ENCODE measurements around the gene NBPF6. TPM values are rescaled to one million over a fixed set of nuclear protein-coding genes. Genes with fewer than 3 reads are reported as not detected.
"Not testable (repeated sequence)": the region's sequence is repeated elsewhere in the genome, so short reads cannot be mapped to it uniquely, and the experiment has no call there.

NBPF6 gene
- total RNA-seq, 1 experiment from 2014 or later, result not detected

DNA sequence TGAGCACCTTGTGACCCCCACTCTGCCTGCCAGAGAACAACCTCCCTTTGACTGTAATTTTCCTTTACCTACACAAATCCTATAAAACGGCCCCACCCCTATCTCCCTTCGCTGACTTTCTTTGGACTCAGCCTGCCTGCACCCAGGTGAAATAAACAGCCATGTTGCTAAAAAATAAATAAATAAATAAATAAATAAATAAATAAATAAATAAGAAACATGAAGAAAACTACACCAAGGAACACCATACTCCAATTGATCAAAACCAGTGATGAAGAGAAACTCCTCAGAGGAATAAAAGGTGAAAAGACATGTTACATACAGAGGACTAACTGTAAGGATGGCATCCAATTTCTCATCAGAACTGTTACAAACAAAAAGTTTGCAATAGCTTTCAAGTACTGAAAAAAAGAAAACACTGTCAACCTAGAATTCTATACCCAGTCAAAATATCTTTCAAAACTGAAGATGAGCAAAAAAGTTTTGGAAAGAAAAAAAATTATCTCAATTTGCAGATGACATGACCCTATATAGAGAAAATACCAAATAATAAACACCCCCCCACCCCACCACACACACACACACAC is 28.4 kb downstream of the NBPF6 start:
- peaks cover 13% of the 10 kb centered on the region for H3K9me3 Mint-ChIP-seq (ENCODE audit: unreplicated experiment)
- POLR2A ChIA-PET, result no interaction called here
- no peak overlapping the region for H3K4me3 Mint-ChIP-seq (ENCODE audit: unreplicated experiment)
- H3K36me3 Mint-ChIP-seq (ENCODE audit: insufficient read depth, unreplicated experiment), result no peaks in the 10 kb centered on the region
- peaks cover 28% of the 10 kb centered on the region for H3K27me3 Mint-ChIP-seq (ENCODE audit: insufficient read depth, unreplicated experiment)
- no TSS peak for BruUV-seq (replicated peaks)
- H3K4me1 Mint-ChIP-seq (ENCODE audit: insufficient read depth, unreplicated experiment), result peaks cover 10% of the 10 kb centered on the region
- intact Hi-C loops (cut with micrococcal nuclease), result no loop called here
- DNase-seq (ENCODE audit: unreplicated experiment), result no peak
- CTCF ChIA-PET, result no interaction called here
- TF ChIP-seq, protein P1, sequence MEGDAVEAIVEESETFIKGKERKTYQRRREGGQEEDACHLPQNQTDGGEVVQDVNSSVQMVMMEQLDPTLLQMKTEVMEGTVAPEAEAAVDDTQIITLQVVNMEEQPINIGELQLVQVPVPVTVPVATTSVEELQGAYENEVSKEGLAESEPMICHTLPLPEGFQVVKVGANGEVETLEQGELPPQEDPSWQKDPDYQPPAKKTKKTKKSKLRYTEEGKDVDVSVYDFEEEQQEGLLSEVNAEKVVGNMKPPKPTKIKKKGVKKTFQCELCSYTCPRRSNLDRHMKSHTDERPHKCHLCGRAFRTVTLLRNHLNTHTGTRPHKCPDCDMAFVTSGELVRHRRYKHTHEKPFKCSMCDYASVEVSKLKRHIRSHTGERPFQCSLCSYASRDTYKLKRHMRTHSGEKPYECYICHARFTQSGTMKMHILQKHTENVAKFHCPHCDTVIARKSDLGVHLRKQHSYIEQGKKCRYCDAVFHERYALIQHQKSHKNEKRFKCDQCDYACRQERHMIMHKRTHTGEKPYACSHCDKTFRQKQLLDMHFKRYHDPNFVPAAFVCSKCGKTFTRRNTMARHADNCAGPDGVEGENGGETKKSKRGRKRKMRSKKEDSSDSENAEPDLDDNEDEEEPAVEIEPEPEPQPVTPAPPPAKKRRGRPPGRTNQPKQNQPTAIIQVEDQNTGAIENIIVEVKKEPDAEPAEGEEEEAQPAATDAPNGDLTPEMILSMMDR (IDR thresholded peaks at IDR 0.05; ENCODE audit: unreplicated experiment), result no peak
- H3K27ac Mint-ChIP-seq (ENCODE audit: low read depth, unreplicated experiment), result no peak overlapping the region

DNA sequence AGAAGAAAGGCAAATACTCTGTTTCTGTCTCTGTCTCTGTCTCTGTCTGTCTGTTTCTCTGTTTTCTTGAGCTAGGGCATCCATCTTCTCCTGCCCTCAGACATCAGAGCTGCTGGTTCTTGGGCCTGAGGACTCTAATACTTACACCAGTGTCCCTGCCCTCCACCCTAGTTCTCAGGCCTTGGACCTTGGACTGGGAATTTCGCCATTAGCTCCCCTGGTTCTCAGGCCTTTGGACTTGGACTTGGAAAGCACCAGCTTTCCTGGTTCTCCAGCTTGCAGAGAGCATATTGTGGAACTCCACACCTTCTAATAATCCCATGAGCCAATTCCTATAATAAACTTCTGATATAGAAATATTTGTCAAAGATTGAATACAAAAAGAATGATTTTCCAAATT is 32.6 kb downstream of the NBPF6 start:
- BruUV-seq (replicated peaks), result no TSS peak
- Mint-ChIP-seq H3K9me3 (ENCODE audit: unreplicated experiment) (peaks cover 13% of the 10 kb centered on the region), H3K4me3 (ENCODE audit: unreplicated experiment) (no peak overlapping the region), H3K4me1 (ENCODE audit: insufficient read depth, unreplicated experiment) (no peaks in the 10 kb centered on the region), H3K36me3 (ENCODE audit: insufficient read depth, unreplicated experiment) (no peaks in the 10 kb centered on the region), H3K27me3 (ENCODE audit: insufficient read depth, unreplicated experiment) (no peaks in the 10 kb centered on the region), H3K27ac (ENCODE audit: low read depth, unreplicated experiment) (no peak overlapping the region)
- intact Hi-C loops (cut with micrococcal nuclease), result no loop called here
- CTCF ChIA-PET, result interaction anchor here (0.6 kb wide), 2 partner anchors 23 to 1594 kb away, joined by 3 to 4 read pairs; no protein-coding TSS in a partner anchor
- TF ChIP-seq, protein P1 (IDR thresholded peaks at IDR 0.05; ENCODE audit: unreplicated experiment), result no peak
- POLR2A ChIA-PET, result no interaction called here
- DNase-seq (ENCODE audit: unreplicated experiment), result no peak

DNA sequence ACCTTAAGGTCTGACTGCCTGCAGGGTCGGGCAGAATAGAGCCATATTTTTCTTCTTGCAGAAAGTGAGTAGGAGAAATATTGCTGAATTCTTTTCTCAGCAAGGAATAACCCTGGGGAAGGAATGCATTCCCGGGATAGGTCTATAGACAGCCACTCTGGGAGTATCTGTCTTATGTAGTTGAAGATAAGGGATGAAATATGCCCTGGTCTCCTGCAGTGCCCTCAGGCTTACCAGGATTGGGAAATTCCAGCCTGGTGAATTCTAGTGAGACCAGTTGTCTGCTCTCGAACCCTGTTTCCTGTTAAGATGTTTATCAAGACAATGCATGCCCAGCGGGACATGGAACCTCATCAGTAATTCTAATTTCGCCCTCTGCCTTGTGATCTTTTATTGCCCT is 35.8 kb downstream of the NBPF6 start:
- H3K4me3 Mint-ChIP-seq (ENCODE audit: unreplicated experiment); BruUV-seq (replicated peaks); H3K36me3 Mint-ChIP-seq (ENCODE audit: insufficient read depth, unreplicated experiment); DNase-seq (ENCODE audit: unreplicated experiment); H3K27ac Mint-ChIP-seq (ENCODE audit: low read depth, unreplicated experiment); H3K4me1 Mint-ChIP-seq (ENCODE audit: insufficient read depth, unreplicated experiment); CTCF ChIA-PET; H3K9me3 Mint-ChIP-seq (ENCODE audit: unreplicated experiment); POLR2A ChIA-PET; intact Hi-C loops (cut with micrococcal nuclease); H3K27me3 Mint-ChIP-seq (ENCODE audit: insufficient read depth, unreplicated experiment): not testable (repeated sequence)

DNA sequence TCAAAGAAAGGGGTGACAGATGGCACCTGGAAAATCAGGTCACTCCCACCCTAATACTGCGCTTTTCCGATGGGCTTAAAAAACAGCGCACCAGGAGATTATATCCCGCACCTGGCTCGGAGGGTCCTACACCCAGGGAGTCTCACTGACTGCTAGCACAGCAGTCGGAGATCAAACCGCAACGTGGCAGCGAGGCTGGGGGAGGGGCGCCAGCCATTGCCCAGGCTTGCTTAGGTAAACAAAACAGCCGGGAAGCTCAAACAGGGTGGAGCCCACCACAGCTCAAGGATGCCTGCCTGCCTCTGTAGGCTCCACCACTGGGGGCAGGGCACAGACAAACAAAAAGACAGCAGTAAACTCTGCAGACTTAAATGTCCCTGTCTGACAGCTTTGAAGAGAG is 36.6 kb downstream of the NBPF6 start:
- H3K4me3 Mint-ChIP-seq (ENCODE audit: unreplicated experiment); BruUV-seq (replicated peaks); H3K27me3 Mint-ChIP-seq (ENCODE audit: insufficient read depth, unreplicated experiment); H3K4me1 Mint-ChIP-seq (ENCODE audit: insufficient read depth, unreplicated experiment); H3K27ac Mint-ChIP-seq (ENCODE audit: low read depth, unreplicated experiment); DNase-seq (ENCODE audit: unreplicated experiment); intact Hi-C loops (cut with micrococcal nuclease); H3K36me3 Mint-ChIP-seq (ENCODE audit: insufficient read depth, unreplicated experiment); POLR2A ChIA-PET; CTCF ChIA-PET; H3K9me3 Mint-ChIP-seq (ENCODE audit: unreplicated experiment): not testable (repeated sequence)

DNA sequence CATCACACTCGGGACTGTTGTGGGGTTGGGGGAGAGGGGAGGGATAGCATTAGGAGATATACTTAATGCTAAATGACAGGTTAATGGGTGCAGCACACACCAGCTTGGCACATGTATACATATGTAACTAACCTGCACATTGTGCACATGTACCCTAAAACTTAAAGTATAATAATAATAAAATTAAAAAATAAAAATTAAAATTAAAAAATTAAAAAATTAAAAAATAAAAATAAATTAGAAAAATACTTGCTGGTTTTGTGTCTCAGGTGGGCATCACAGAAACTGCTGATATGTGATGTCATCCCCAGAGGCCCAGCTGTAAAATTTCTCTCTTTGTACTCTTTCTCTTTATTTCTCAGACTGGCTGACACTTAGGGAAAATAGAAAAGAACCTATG is 44.9 kb downstream of the NBPF6 start:
- CTCF ChIA-PET; H3K27ac Mint-ChIP-seq (ENCODE audit: low read depth, unreplicated experiment); intact Hi-C loops (cut with micrococcal nuclease); H3K9me3 Mint-ChIP-seq (ENCODE audit: unreplicated experiment); DNase-seq (ENCODE audit: unreplicated experiment); H3K36me3 Mint-ChIP-seq (ENCODE audit: insufficient read depth, unreplicated experiment); H3K4me1 Mint-ChIP-seq (ENCODE audit: insufficient read depth, unreplicated experiment); BruUV-seq (replicated peaks); H3K27me3 Mint-ChIP-seq (ENCODE audit: insufficient read depth, unreplicated experiment); H3K4me3 Mint-ChIP-seq (ENCODE audit: unreplicated experiment); POLR2A ChIA-PET: not testable (repeated sequence)

DNA sequence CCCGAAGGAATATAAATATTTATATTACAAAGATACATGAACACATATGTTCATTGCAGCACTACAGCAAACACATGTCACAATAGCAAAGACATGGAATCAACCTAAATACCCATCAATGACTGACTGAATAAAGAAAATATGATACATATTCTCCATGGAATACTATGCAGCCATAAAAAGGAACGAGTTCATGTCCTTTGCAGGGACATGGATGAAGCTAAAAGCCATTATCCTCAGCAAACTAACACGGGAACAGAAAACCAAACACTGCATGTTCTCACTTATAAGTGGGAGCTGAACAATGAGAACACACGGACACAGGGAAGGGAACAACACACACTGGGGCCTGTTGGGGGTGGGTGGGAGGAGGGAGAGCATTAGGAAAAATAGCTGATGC is 46.7 kb downstream of the NBPF6 start:
- H3K4me3 Mint-ChIP-seq (ENCODE audit: unreplicated experiment); POLR2A ChIA-PET; H3K36me3 Mint-ChIP-seq (ENCODE audit: insufficient read depth, unreplicated experiment); BruUV-seq (replicated peaks); H3K27me3 Mint-ChIP-seq (ENCODE audit: insufficient read depth, unreplicated experiment); DNase-seq (ENCODE audit: unreplicated experiment); H3K9me3 Mint-ChIP-seq (ENCODE audit: unreplicated experiment); H3K4me1 Mint-ChIP-seq (ENCODE audit: insufficient read depth, unreplicated experiment); H3K27ac Mint-ChIP-seq (ENCODE audit: low read depth, unreplicated experiment); intact Hi-C loops (cut with micrococcal nuclease): not testable (repeated sequence)
- CTCF ChIA-PET, result interaction anchor here (0.8 kb wide), 1 partner anchor 62 kb away, joined by 3 read pairs; no protein-coding TSS in a partner anchor
